CD14-positive monocyte (primary cell): Measurements from ENCODE around the gene ZNF576. TPM values are rescaled to one million over a fixed set of nuclear protein-coding genes. Genes with fewer than 3 reads are reported as not detected.

Source experiments
- DNase-seq, 3 donors: peaks; one replicate each; pipeline ENCODE4 v3.0.0-alpha.2; 2011 to 2022
- H2AFZ ChIP-seq: 2 replicates; pipeline ENCODE4 v1.6.0; 2012; ENCODE audit warnings: mild to moderate bottlenecking, low read depth, low read length, inconsistent platforms; ENCODE audit not compliant: insufficient read depth, poor library complexity, severe bottlenecking
- H3K27ac ChIP-seq, 2 donors: 1 replicate in 1 of 2; 2 replicates in 1 of 2; pipeline ENCODE4 v1.5.1; 2012 to 2013; ENCODE audit warnings: low read length in 2 of 2, control low read depth in 1 of 2, inconsistent platforms in 1 of 2, low read depth in 1 of 2, mild to moderate bottlenecking in 1 of 2
- H3K27me3 ChIP-seq, 2 donors: one replicate each; pipeline versions ENCODE4 v1.6.0 to v1.6.1; 2011 to 2013; ENCODE audit warnings: low read length in 2 of 2; ENCODE audit not compliant: control insufficient read depth in 2 of 2, insufficient read depth in 2 of 2
- H3K36me3 ChIP-seq, 2 donors: replicated peaks in 1 of 2; 1 replicate in 1 of 2; 2 replicates in 1 of 2; pipeline versions ENCODE4 v1.5.1 to v1.6.1; 2012 to 2013; ENCODE audit warnings: low read length in 2 of 2, control low read depth in 1 of 2, inconsistent platforms in 1 of 2, mild to moderate bottlenecking in 1 of 2; ENCODE audit not compliant: insufficient read depth in 2 of 2, control insufficient read depth in 1 of 2
- H3K4me1 ChIP-seq, 2 donors: 1 replicate in 1 of 2; 2 replicates in 1 of 2; pipeline versions ENCODE4 v1.5.1 to v1.6.1; 2012 to 2013; ENCODE audit warnings: low read length in 2 of 2, control low read depth in 1 of 2, inconsistent platforms in 1 of 2, mild to moderate bottlenecking in 1 of 2, moderate library complexity in 1 of 2; ENCODE audit not compliant: insufficient read depth in 2 of 2, control insufficient read depth in 1 of 2
- H3K4me2 ChIP-seq: replicated peaks from 2 replicates; pipeline ENCODE3; 2012; ENCODE audit warnings: low read length, moderate library complexity, mild to moderate bottlenecking; ENCODE audit not compliant: poor library complexity, severe bottlenecking; ENCODE audit errors: extremely low read depth
- H3K4me3 ChIP-seq, 3 experiments: fragments of 200-600 bp in 1 of 3; sonication (generic) in 1 of 3; replicated peaks in 1 of 3; 1 replicate in 2 of 3; 2 replicates in 1 of 3; pipeline ENCODE4 v1.5.1; 2011 to 2013; ENCODE audit warnings: low read length in 3 of 3, mild to moderate bottlenecking in 3 of 3, control low read depth in 2 of 3, low read depth in 2 of 3, inconsistent platforms in 1 of 3, moderate library complexity in 1 of 3
- H3K79me2 ChIP-seq: 2 replicates; pipeline ENCODE4 v1.6.0; 2012; ENCODE audit warnings: mild to moderate bottlenecking, control low read depth, inconsistent platforms, low read length, moderate library complexity; ENCODE audit not compliant: insufficient read depth
- H3K9ac ChIP-seq: 2 replicates; pipeline ENCODE4 v1.6.0; 2017; ENCODE audit warnings: low read length, mild to moderate bottlenecking; ENCODE audit not compliant: insufficient read depth, poor library complexity, severe bottlenecking
- H3K9me3 ChIP-seq, 2 donors: replicated peaks in 1 of 2; 1 replicate in 1 of 2; 2 replicates in 1 of 2; pipeline versions ENCODE4 v1.5.1 to v1.6.1; 2012 to 2013; ENCODE audit warnings: low read length in 2 of 2, control low read depth in 1 of 2; ENCODE audit not compliant: control insufficient read depth in 1 of 2, insufficient read depth in 1 of 2
- H4K20me1 ChIP-seq: 2 replicates; pipeline ENCODE4 v1.6.0; 2012; ENCODE audit warnings: mild to moderate bottlenecking, low read length, control low read depth, moderate library complexity; ENCODE audit not compliant: insufficient read depth
- H3K27ac Mint-ChIP-seq, 7 donors: one replicate each; pipeline ENCODE4 v1.8.0; 2020; ENCODE audit warnings: mild to moderate bottlenecking in 7 of 7, mixed read lengths in 7 of 7, moderate library complexity in 6 of 7, inconsistent platforms in 2 of 7
- H3K27me3 Mint-ChIP-seq, 3 donors: one replicate each; pipeline ENCODE4 v1.8.0; 2021 to 2022; ENCODE audit warnings: low read depth in 3 of 3, mild to moderate bottlenecking in 3 of 3, mixed read lengths in 3 of 3, moderate library complexity in 3 of 3, inconsistent platforms in 1 of 3
- H3K36me3 Mint-ChIP-seq, 2 donors: one replicate each; pipeline ENCODE4 v1.8.0; 2020; ENCODE audit warnings: mixed read lengths in 2 of 2, inconsistent platforms in 1 of 2, mild to moderate bottlenecking in 1 of 2
- H3K4me1 Mint-ChIP-seq: one replicate; pipeline ENCODE4 v1.8.0; 2020; ENCODE audit warnings: mild to moderate bottlenecking, mixed read lengths
- H3K4me3 Mint-ChIP-seq, 2 donors: one replicate each; pipeline ENCODE4 v1.8.0; 2020; ENCODE audit warnings: mild to moderate bottlenecking in 2 of 2, mixed read lengths in 2 of 2, moderate library complexity in 1 of 2
- H3K9me3 Mint-ChIP-seq, 7 donors: one replicate each; pipeline ENCODE4 v1.8.0; 2020 to 2022; ENCODE audit warnings: mixed read lengths in 7 of 7, mild to moderate bottlenecking in 6 of 7, moderate library complexity in 6 of 7, inconsistent platforms in 2 of 7
- WGBS: methylation state at CpG from one replicate; pipeline ENCODE4 v1.1.5; 2013; ENCODE audit warnings: missing lambda C conversion rate; ENCODE audit not compliant: insufficient coverage; 5-methylcytosine and 5-hydroxymethylcytosine counted together
- intact Hi-C, 2 donors: fragments of 100-400 bp; cut with micrococcal nuclease; formaldehyde crosslinking; loops; one replicate each; pipeline versions ENCODE4 v1.15.0 to v1.15.1; 2023
- polyA plus RNA-seq, 3 donors: library from polyadenylated mRNA; depleted of rRNA in 1 of 3; unstranded in 2 of 3; stranded (reverse) in 1 of 3; fragments of 300-500 nt in 2 of 3; fragments of >200 nt in 1 of 3; fragmentation: Illumina TruSeq in 2 of 3; gene quantifications; 1 replicate in 2 of 3; 2 replicates in 1 of 3; pipeline ENCODE4 v1.2.3, GENCODE V29; 2012 to 2021
- TF ChIP-seq, protein P1 (sequence below): fragments of 200-600 bp; IDR thresholded peaks from one replicate; pipeline ENCODE4 v1.8.0; 2022; ENCODE audit warnings: antibody characterized with exemption, mild to moderate bottlenecking

ZNF576 gene
- polyA plus RNA-seq, 3 donors, result 3.6 to 8.4 (median 7.2) TPM

DNA sequence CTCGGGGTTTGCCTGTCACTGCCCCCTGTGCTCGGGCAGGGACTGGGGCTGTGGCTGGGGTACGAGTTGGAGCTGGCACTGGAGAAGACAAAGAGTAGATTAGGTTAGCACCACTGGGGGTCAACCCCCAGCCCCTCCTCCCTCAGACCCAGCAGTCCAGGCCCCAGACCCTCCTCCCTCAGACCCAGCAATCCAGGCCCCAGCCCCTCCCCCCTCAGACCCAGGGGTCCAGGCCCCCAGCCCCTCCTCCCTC, 44.3 kb upstream of the ZNF576 start:
- Histone ChIP-seq H3K9me3 (no peaks in the 10 kb centered on the region), H3K4me2 (no peak overlapping the region), H3K79me2 (no peaks in the 10 kb centered on the region), H4K20me1 (no peaks in the 10 kb centered on the region), H2AFZ (no peak overlapping the region), H3K27me3 (no peaks in the 10 kb centered on the region), H3K4me3 (no peak overlapping the region), H3K9ac (no peak overlapping the region), H3K4me1 (no peaks in the 10 kb centered on the region), H3K27ac (no peak overlapping the region), H3K36me3 (peaks cover 47 to 79% of the 10 kb centered on the region in 2 donors)
- WGBS, result no CpG with 5 or more reads among the region's 3 CpGs
- H3K4me3 Mint-ChIP-seq, result no peak overlapping the region
- peaks cover 0 to 3% (median 2%) of the 10 kb centered on the region in 3 donors for H3K27me3 Mint-ChIP-seq
- peaks cover 62 to 80% of the 10 kb centered on the region in 2 donors for H3K36me3 Mint-ChIP-seq
- TF ChIP-seq, protein P1, sequence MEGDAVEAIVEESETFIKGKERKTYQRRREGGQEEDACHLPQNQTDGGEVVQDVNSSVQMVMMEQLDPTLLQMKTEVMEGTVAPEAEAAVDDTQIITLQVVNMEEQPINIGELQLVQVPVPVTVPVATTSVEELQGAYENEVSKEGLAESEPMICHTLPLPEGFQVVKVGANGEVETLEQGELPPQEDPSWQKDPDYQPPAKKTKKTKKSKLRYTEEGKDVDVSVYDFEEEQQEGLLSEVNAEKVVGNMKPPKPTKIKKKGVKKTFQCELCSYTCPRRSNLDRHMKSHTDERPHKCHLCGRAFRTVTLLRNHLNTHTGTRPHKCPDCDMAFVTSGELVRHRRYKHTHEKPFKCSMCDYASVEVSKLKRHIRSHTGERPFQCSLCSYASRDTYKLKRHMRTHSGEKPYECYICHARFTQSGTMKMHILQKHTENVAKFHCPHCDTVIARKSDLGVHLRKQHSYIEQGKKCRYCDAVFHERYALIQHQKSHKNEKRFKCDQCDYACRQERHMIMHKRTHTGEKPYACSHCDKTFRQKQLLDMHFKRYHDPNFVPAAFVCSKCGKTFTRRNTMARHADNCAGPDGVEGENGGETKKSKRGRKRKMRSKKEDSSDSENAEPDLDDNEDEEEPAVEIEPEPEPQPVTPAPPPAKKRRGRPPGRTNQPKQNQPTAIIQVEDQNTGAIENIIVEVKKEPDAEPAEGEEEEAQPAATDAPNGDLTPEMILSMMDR, result no peak
- H3K4me1 Mint-ChIP-seq, result no peaks in the 10 kb centered on the region
- intact Hi-C loops, result no loop called here
- H3K9me3 Mint-ChIP-seq, result no peaks in the 10 kb centered on the region
- H3K27ac Mint-ChIP-seq, result peak overlapping the region in 2 of 7 donors; percentile 1 to 62
- no peak for DNase-seq

DNA sequence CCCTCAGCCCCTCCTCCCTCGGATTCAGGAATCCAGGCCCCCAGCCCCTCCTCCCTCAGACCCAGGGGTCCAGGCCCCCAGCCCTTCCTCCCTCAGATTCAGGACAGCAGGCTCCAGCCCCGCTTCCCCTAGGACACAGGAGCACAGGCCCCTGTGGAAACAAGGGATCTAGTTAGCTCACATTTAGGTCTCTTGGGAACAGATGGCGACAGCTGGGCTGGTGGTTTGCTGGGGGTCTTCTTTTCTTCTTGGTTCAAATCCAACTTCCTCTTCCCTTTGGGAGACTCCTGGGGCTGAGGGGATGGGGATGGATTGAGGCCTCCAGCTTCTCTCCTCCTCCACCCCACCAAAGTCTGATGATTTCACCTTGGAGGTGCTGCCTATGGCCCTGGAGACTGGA, 43.8 kb upstream of the ZNF576 start:
- Histone ChIP-seq H3K27ac (peak overlapping the region in 1 of 2 donors; percentile 34), H3K27me3 (no peaks in the 10 kb centered on the region), H3K4me2 (no peak overlapping the region), H3K4me1 (no peaks in the 10 kb centered on the region), H3K79me2 (no peaks in the 10 kb centered on the region), H3K9me3 (no peaks in the 10 kb centered on the region), H3K36me3 (peaks cover 50 to 81% of the 10 kb centered on the region in 2 donors), H3K9ac (no peak overlapping the region), H2AFZ (no peak overlapping the region), H3K4me3 (no peak overlapping the region), H4K20me1 (no peaks in the 10 kb centered on the region)
- H3K4me1 Mint-ChIP-seq, result no peaks in the 10 kb centered on the region
- H3K27ac Mint-ChIP-seq, result peak overlapping the region in 4 of 7 donors; percentile 33 to 77 (median 53)
- DNase-seq, result no peak
- H3K4me3 Mint-ChIP-seq, result no peak overlapping the region
- WGBS, result 33% methylated on average over 1 of the region's 3 CpGs
- intact Hi-C loops, result no loop called here
- H3K9me3 Mint-ChIP-seq, result no peaks in the 10 kb centered on the region
- TF ChIP-seq, protein P1, result no peak
- H3K36me3 Mint-ChIP-seq, result peaks cover 63 to 80% of the 10 kb centered on the region in 2 donors
- peaks cover 0 to 3% (median 0%) of the 10 kb centered on the region in 3 donors for H3K27me3 Mint-ChIP-seq
